DOHH2 (cell line): ENCODE data around the gene TFRC.
"Not testable (repeated sequence)": the region's sequence is repeated elsewhere in the genome, so short reads cannot be mapped to it uniquely, and the experiment has no call there.

Source experiments
- EZH2phosphoT487 ChIP-seq: fragments of 200-600 bp; sonication (generic); IDR thresholded peaks from 2 replicates; pipeline ENCODE4 v1.6.1; 2017; ENCODE audit warnings: borderline replicate concordance, mild to moderate bottlenecking, antibody characterized with exemption, low read length, moderate library complexity, mixed read lengths
- TF ChIP-seq, protein P1 (sequence below): fragments of 200-600 bp; sonication (generic); IDR thresholded peaks from one replicate; pipeline ENCODE4 v1.5.1; 2014; ENCODE audit warnings: antibody characterized with exemption, mild to moderate bottlenecking, low read depth, low read length; ENCODE audit not compliant: poor library complexity, severe bottlenecking

DNA sequence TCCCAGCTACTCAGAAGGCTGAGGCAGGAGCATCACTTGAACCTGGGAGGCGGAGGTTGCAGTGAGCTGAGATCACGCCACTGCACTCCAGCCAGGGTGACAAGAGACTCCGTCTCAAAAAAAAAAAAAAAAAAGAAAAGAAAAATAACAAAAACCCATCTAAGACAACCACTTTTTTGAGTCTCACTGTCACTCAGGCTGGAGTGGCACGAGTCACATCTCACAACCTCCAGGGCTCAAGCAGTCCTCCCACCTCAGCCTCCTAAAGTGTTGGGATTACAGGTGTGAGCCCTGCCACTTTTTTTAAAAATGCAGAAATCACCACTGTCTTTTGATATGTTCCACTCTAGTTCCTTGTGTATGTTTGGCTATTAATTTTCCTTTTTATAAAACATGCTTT, 13.1 kb downstream of the TFRC start:
- TF ChIP-seq, protein P1, sequence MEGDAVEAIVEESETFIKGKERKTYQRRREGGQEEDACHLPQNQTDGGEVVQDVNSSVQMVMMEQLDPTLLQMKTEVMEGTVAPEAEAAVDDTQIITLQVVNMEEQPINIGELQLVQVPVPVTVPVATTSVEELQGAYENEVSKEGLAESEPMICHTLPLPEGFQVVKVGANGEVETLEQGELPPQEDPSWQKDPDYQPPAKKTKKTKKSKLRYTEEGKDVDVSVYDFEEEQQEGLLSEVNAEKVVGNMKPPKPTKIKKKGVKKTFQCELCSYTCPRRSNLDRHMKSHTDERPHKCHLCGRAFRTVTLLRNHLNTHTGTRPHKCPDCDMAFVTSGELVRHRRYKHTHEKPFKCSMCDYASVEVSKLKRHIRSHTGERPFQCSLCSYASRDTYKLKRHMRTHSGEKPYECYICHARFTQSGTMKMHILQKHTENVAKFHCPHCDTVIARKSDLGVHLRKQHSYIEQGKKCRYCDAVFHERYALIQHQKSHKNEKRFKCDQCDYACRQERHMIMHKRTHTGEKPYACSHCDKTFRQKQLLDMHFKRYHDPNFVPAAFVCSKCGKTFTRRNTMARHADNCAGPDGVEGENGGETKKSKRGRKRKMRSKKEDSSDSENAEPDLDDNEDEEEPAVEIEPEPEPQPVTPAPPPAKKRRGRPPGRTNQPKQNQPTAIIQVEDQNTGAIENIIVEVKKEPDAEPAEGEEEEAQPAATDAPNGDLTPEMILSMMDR, result not testable (repeated sequence)
- TF ChIP-seq EZH2phosphoT487, result not testable (repeated sequence)
